LoVo (cell line): Measurements from ENCODE around the gene LRPAP1.
"Not testable (repeated sequence)": the region's sequence is repeated elsewhere in the genome, so short reads cannot be mapped to it uniquely, and the experiment has no call there.

Source experiments
- DNase-seq: peaks from one replicate; pipeline ENCODE4 v3.0.0-alpha.2; 2016; ENCODE audit warnings: low spot score

The LRPAP1 gene

GRCh38 chr4:3518511-3518880 is 13.7 kb downstream of the LRPAP1 start:
- no peak for DNase-seq

- no peak for DNase-seq
These were observed 14.3 kb downstream of the LRPAP1 start for GRCh38 chr4:3517731-3518510.

- DNase-seq: no peak
These were observed 15.1 kb downstream of the LRPAP1 start for GRCh38 chr4:3516836-3517730.

GRCh38 chr4:3516061-3516835 is 16.0 kb downstream of the LRPAP1 start:
- DNase-seq: no peak

GRCh38 chr4:3515646-3516045 is 16.6 kb downstream of the LRPAP1 start:
- no peak for DNase-seq

GRCh38 chr4:3514806-3515501 is 17.3 kb downstream of the LRPAP1 start:
- DNase-seq: no peak

- DNase-seq: no peak
These were observed 17.9 kb downstream of the LRPAP1 start for GRCh38 chr4:3514221-3514780.

- no peak for DNase-seq
These were observed 18.4 kb downstream of the LRPAP1 start for GRCh38 chr4:3513807-3514206.

GRCh38 chr4:3512719-3513118 is 19.5 kb downstream of the LRPAP1 start:
- no peak for DNase-seq

GRCh38 chr4:3512279-3512678 is 19.9 kb downstream of the LRPAP1 start:
- DNase-seq: no peak

GRCh38 chr4:3511601-3512000 is 20.6 kb downstream of the LRPAP1 start:
- not testable (repeated sequence) for DNase-seq

- no peak for DNase-seq
These were observed 21.0 kb downstream of the LRPAP1 start for GRCh38 chr4:3511187-3511586.

GRCh38 chr4:3510481-3510880 is 21.7 kb downstream of the LRPAP1 start:
- DNase-seq: no peak

- no peak for DNase-seq
These were observed 23.7 kb downstream of the LRPAP1 start for GRCh38 chr4:3508542-3508941.

GRCh38 chr4:3505231-3505630 is 27.0 kb downstream of the LRPAP1 start:
- no peak for DNase-seq

GRCh38 chr4:3502941-3503936 is 29.0 kb downstream of the LRPAP1 start:
- DNase-seq: no peak

- DNase-seq: no peak
These were observed 30.3 kb downstream of the LRPAP1 start for GRCh38 chr4:3501825-3502425.

GRCh38 chr4:3501126-3501824 is 30.9 kb downstream of the LRPAP1 start:
- DNase-seq: no peak

GRCh38 chr4:3500634-3501101 is 31.6 kb downstream of the LRPAP1 start:
- no peak for DNase-seq
